Mucosa of stomach (tissue), 1 donor: ENCODE results near the gene TBC1D23.
"Not testable (repeated sequence)": the region's sequence is repeated elsewhere in the genome, so short reads cannot be mapped to it uniquely, and the experiment has no call there.

ENCODE experiments used
- H3K27me3 ChIP-seq: one replicate; pipeline ENCODE4 v1.7.0; 2013; ENCODE audit warnings: mild to moderate bottlenecking, low read length; ENCODE audit not compliant: control insufficient read depth, insufficient read depth
- H3K36me3 ChIP-seq: one replicate; pipeline ENCODE4 v1.7.0; 2013; ENCODE audit warnings: low read length; ENCODE audit not compliant: control insufficient read depth, insufficient read depth
- H3K4me1 ChIP-seq: one replicate; pipeline ENCODE4 v1.7.0; 2013; ENCODE audit warnings: mild to moderate bottlenecking, low read length; ENCODE audit not compliant: control insufficient read depth, insufficient read depth
- H3K4me3 ChIP-seq: one replicate; pipeline ENCODE4 v1.7.0; 2013; ENCODE audit warnings: low read length
- H3K9ac ChIP-seq: one replicate; pipeline ENCODE4 v1.7.0; 2013; ENCODE audit warnings: mild to moderate bottlenecking, low read length, moderate library complexity
- H3K9me3 ChIP-seq: one replicate; pipeline ENCODE4 v1.7.0; 2013; ENCODE audit warnings: mild to moderate bottlenecking, low read length, moderate library complexity; ENCODE audit not compliant: control insufficient read depth
- donor health status: Pancreatic carcinoma.

Gene TBC1D23

GRCh38 chr3:100231668-100232067 is 29.1 kb upstream of the TBC1D23 start:
- Histone ChIP-seq H3K9me3 (no peaks in the 10 kb centered on the region), H3K4me1 (no peaks in the 10 kb centered on the region), H3K9ac (no peak overlapping the region), H3K4me3 (no peak overlapping the region), H3K36me3 (no peaks in the 10 kb centered on the region), H3K27me3 (no peaks in the 10 kb centered on the region)

- H3K4me3 ChIP-seq = no peak overlapping the region
- no peaks in the 10 kb centered on the region for H3K9me3 ChIP-seq
- no peaks in the 10 kb centered on the region for H3K4me1 ChIP-seq
- H3K9ac ChIP-seq = no peak overlapping the region
- H3K36me3 ChIP-seq = no peaks in the 10 kb centered on the region
- H3K27me3 ChIP-seq = no peaks in the 10 kb centered on the region
Observed at GRCh38 chr3:100234364-100234763, 26.4 kb upstream of the TBC1D23 start.

- H3K36me3 ChIP-seq = no peaks in the 10 kb centered on the region
- H3K4me3 ChIP-seq = no peak overlapping the region
- no peaks in the 10 kb centered on the region for H3K4me1 ChIP-seq
- H3K27me3 ChIP-seq = no peaks in the 10 kb centered on the region
- no peaks in the 10 kb centered on the region for H3K9me3 ChIP-seq
- no peak overlapping the region for H3K9ac ChIP-seq
Observed at GRCh38 chr3:100238599-100238998, 22.2 kb upstream of the TBC1D23 start.

- H3K9ac ChIP-seq, H3K36me3 ChIP-seq, H3K4me1 ChIP-seq, H3K9me3 ChIP-seq, H3K27me3 ChIP-seq, H3K4me3 ChIP-seq: not testable (repeated sequence)
Observed at GRCh38 chr3:100242471-100242870, 18.3 kb upstream of the TBC1D23 start.

GRCh38 chr3:100244264-100244663 is 16.5 kb upstream of the TBC1D23 start:
- Histone ChIP-seq H3K4me3 (no peak overlapping the region), H3K9me3 (no peaks in the 10 kb centered on the region), H3K27me3 (no peaks in the 10 kb centered on the region), H3K4me1 (no peaks in the 10 kb centered on the region), H3K36me3 (no peaks in the 10 kb centered on the region), H3K9ac (no peak overlapping the region)

- Histone ChIP-seq H3K27me3 (no peaks in the 10 kb centered on the region), H3K4me1 (no peaks in the 10 kb centered on the region), H3K4me3 (no peak overlapping the region), H3K9ac (no peak overlapping the region), H3K9me3 (no peaks in the 10 kb centered on the region), H3K36me3 (no peaks in the 10 kb centered on the region)
Observed at GRCh38 chr3:100245136-100245535, 15.7 kb upstream of the TBC1D23 start.

- Histone ChIP-seq H3K4me1 (no peaks in the 10 kb centered on the region), H3K27me3 (no peaks in the 10 kb centered on the region), H3K9ac (no peak overlapping the region), H3K36me3 (no peaks in the 10 kb centered on the region), H3K4me3 (no peak overlapping the region), H3K9me3 (no peaks in the 10 kb centered on the region)
Observed at GRCh38 chr3:100245927-100246326, 14.9 kb upstream of the TBC1D23 start.

GRCh38 chr3:100246999-100247398 is 13.8 kb upstream of the TBC1D23 start:
- Histone ChIP-seq H3K4me3 (no peak overlapping the region), H3K9ac (no peak overlapping the region), H3K9me3 (no peaks in the 10 kb centered on the region), H3K27me3 (no peaks in the 10 kb centered on the region), H3K36me3 (no peaks in the 10 kb centered on the region), H3K4me1 (no peaks in the 10 kb centered on the region)

GRCh38 chr3:100252001-100252400 is 8.8 kb upstream of the TBC1D23 start:
- Histone ChIP-seq H3K4me3 (no peak overlapping the region), H3K4me1 (no peaks in the 10 kb centered on the region), H3K36me3 (no peaks in the 10 kb centered on the region), H3K27me3 (no peaks in the 10 kb centered on the region), H3K9ac (no peak overlapping the region), H3K9me3 (no peaks in the 10 kb centered on the region)

- Histone ChIP-seq H3K36me3 (no peaks in the 10 kb centered on the region), H3K9me3 (no peaks in the 10 kb centered on the region), H3K4me3 (no peak overlapping the region), H3K4me1 (no peaks in the 10 kb centered on the region), H3K9ac (peak overlapping the region; percentile 15), H3K27me3 (no peaks in the 10 kb centered on the region)
Observed at GRCh38 chr3:100254168-100254777, 6.5 kb upstream of the TBC1D23 start.

GRCh38 chr3:100256731-100257151 is 4.1 kb upstream of the TBC1D23 start:
- peaks cover 4% of the 10 kb centered on the region for H3K4me1 ChIP-seq
- H3K27me3 ChIP-seq = no peaks in the 10 kb centered on the region
- no peaks in the 10 kb centered on the region for H3K36me3 ChIP-seq
- H3K4me3 ChIP-seq = no peak overlapping the region
- H3K9me3 ChIP-seq = no peaks in the 10 kb centered on the region
- no peak overlapping the region for H3K9ac ChIP-seq

- H3K9ac ChIP-seq = no peak overlapping the region
- no peaks in the 10 kb centered on the region for H3K9me3 ChIP-seq
- H3K36me3 ChIP-seq = no peaks in the 10 kb centered on the region
- H3K4me1 ChIP-seq = peaks cover 9% of the 10 kb centered on the region
- no peaks in the 10 kb centered on the region for H3K27me3 ChIP-seq
- no peak overlapping the region for H3K4me3 ChIP-seq
Observed at GRCh38 chr3:100257586-100257985, 3.2 kb upstream of the TBC1D23 start.

- Histone ChIP-seq H3K9me3 (no peaks in the 10 kb centered on the region), H3K4me3 (peak overlapping the region; percentile 93), H3K27me3 (no peaks in the 10 kb centered on the region), H3K36me3 (no peaks in the 10 kb centered on the region), H3K4me1 (peaks cover 14% of the 10 kb centered on the region), H3K9ac (peak overlapping the region; percentile 49)
Observed at GRCh38 chr3:100260081-100260684, 609 bp upstream of the TBC1D23 start.
